ENCODE results near the gene TMEM18.

TMEM18 gene

GRCh38 chr2:669323-669722, 7.9 kb downstream of the TMEM18 start:
- peak; percentile 54 for DNase-seq (ENCODE audit: low read depth)
- TF ChIP-seq CTCF (IDR thresholded peaks at IDR 0.05; ENCODE audit: low read length, missing control alignments), result no peak
- no peak overlapping the region for H3K4me3 ChIP-seq (replicated peaks; ENCODE audit: low read depth, low read length)

- no peak for TF ChIP-seq CTCF (IDR thresholded peaks at IDR 0.05; ENCODE audit: low read length, missing control alignments)
- no peak for DNase-seq (ENCODE audit: low read depth)
- no peak overlapping the region for H3K4me3 ChIP-seq (replicated peaks; ENCODE audit: low read depth, low read length)
Observed at GRCh38 chr2:668000-668398, 9.2 kb downstream of the TMEM18 start.

GRCh38 chr2:667332-667999, 9.7 kb downstream of the TMEM18 start:
- DNase-seq (ENCODE audit: low read depth), result peak; percentile 78
- no peak overlapping the region for H3K4me3 ChIP-seq (replicated peaks; ENCODE audit: low read depth, low read length)
- TF ChIP-seq CTCF (IDR thresholded peaks at IDR 0.05; ENCODE audit: low read length, missing control alignments), result peak; percentile 79

- no peak overlapping the region for H3K4me3 ChIP-seq (replicated peaks; ENCODE audit: low read depth, low read length)
- no peak for TF ChIP-seq CTCF (IDR thresholded peaks at IDR 0.05; ENCODE audit: low read length, missing control alignments)
- DNase-seq (ENCODE audit: low read depth), result no peak
Observed at GRCh38 chr2:666441-666840, 10.8 kb downstream of the TMEM18 start.

- no peak for DNase-seq (ENCODE audit: low read depth)
- TF ChIP-seq CTCF (IDR thresholded peaks at IDR 0.05; ENCODE audit: low read length, missing control alignments), result no peak
- H3K4me3 ChIP-seq (replicated peaks; ENCODE audit: low read depth, low read length), result no peak overlapping the region
Observed at GRCh38 chr2:665340-666073, 11.7 kb downstream of the TMEM18 start.

- TF ChIP-seq CTCF (IDR thresholded peaks at IDR 0.05; ENCODE audit: low read length, missing control alignments), result no peak
- no peak for DNase-seq (ENCODE audit: low read depth)
- H3K4me3 ChIP-seq (replicated peaks; ENCODE audit: low read depth, low read length), result no peak overlapping the region
Observed at GRCh38 chr2:664063-664462, 13.1 kb downstream of the TMEM18 start.
